ENCODE results near the gene CPEB3.

GRCh38 chr10:92208736-92209135 is 82.1 kb downstream of the CPEB3 start:
- TF ChIP-seq CTCF (conservative IDR thresholded peaks at IDR 0.05; ENCODE audit: low read depth, low read length) = no peak
- no peak for TF ChIP-seq EZH2 (IDR thresholded peaks at IDR 0.05; ENCODE audit: borderline replicate concordance, low read depth, low read length, poor library complexity, severe bottlenecking)
